Astrocyte (in vitro differentiated cells and primary cell): ENCODE results near the gene FANCE. TPM values are rescaled to one million over a fixed set of nuclear protein-coding genes. Genes with fewer than 3 reads are reported as not detected.

ENCODE experiments used
- DNase-seq: peaks from one replicate; pipeline ENCODE4 v3.0.0-alpha.2; 2010; ENCODE audit warnings: low read depth
- FAIRE-seq: peaks from 2 replicates; lab custom pipeline; 2011; peaks lifted over from hg19 to GRCh38; lab: Jason Lieb, UNC
- H2AFZ ChIP-seq: 2 replicates; pipeline ENCODE4 v1.6.0; 2012; ENCODE audit warnings: low read depth, low read length, inconsistent platforms
- H3K27ac ChIP-seq: 2 replicates; pipeline ENCODE4 v1.5.1; 2011; ENCODE audit warnings: low read depth, low read length, inconsistent platforms
- H3K27me3 ChIP-seq: 2 replicates; pipeline ENCODE4 v1.6.0; 2011; ENCODE audit warnings: low read length, inconsistent platforms; ENCODE audit not compliant: insufficient read depth
- H3K36me3 ChIP-seq: 2 replicates; pipeline ENCODE4 v1.5.1; 2011; ENCODE audit warnings: low read length, inconsistent platforms; ENCODE audit not compliant: insufficient read depth
- H3K4me1 ChIP-seq: 2 replicates; pipeline ENCODE4 v1.5.1; 2011; ENCODE audit warnings: low read length, inconsistent platforms; ENCODE audit not compliant: insufficient read depth
- H3K4me2 ChIP-seq: 2 replicates; pipeline ENCODE4 v1.6.0; 2012; ENCODE audit warnings: low read length, inconsistent platforms
- H3K4me3 ChIP-seq: 2 replicates; pipeline ENCODE4 v1.5.1; 2011; ENCODE audit warnings: low read depth, mild to moderate bottlenecking, low read length, inconsistent platforms; ENCODE audit not compliant: insufficient read depth
- H3K79me2 ChIP-seq: 2 replicates; pipeline ENCODE4 v1.6.0; 2012; ENCODE audit warnings: mild to moderate bottlenecking, low read length, inconsistent platforms; ENCODE audit not compliant: insufficient read depth
- H3K9ac ChIP-seq: 2 replicates; pipeline ENCODE4 v1.6.0; 2012; ENCODE audit warnings: mild to moderate bottlenecking, low read length, inconsistent platforms
- H3K9me3 ChIP-seq: 2 replicates; pipeline ENCODE4 v1.5.1; 2012; ENCODE audit warnings: low read depth, mild to moderate bottlenecking, low read length, inconsistent platforms; ENCODE audit not compliant: insufficient read depth
- H4K20me1 ChIP-seq: 2 replicates; pipeline ENCODE4 v1.6.0; 2012; ENCODE audit warnings: low read length, inconsistent platforms; ENCODE audit not compliant: insufficient read depth
- H3K27ac Mint-ChIP-seq: one replicate; pipeline ENCODE4 v1.8.0; 2021; ENCODE audit warnings: mild to moderate bottlenecking, mixed read lengths; ENCODE audit not compliant: unreplicated experiment
- H3K27me3 Mint-ChIP-seq: one replicate; pipeline ENCODE4 v1.8.0; 2021; ENCODE audit warnings: low read depth, mixed read lengths; ENCODE audit not compliant: unreplicated experiment
- H3K36me3 Mint-ChIP-seq: one replicate; pipeline ENCODE4 v1.8.0; 2021; ENCODE audit warnings: low read depth, mixed read lengths; ENCODE audit not compliant: unreplicated experiment
- H3K4me1 Mint-ChIP-seq: one replicate; pipeline ENCODE4 v1.8.0; 2021; ENCODE audit warnings: low read depth, mixed read lengths; ENCODE audit not compliant: unreplicated experiment
- H3K4me3 Mint-ChIP-seq: one replicate; pipeline ENCODE4 v1.8.0; 2021; ENCODE audit warnings: mild to moderate bottlenecking, moderate library complexity, mixed read lengths; ENCODE audit not compliant: unreplicated experiment
- H3K9me3 Mint-ChIP-seq: one replicate; pipeline ENCODE4 v1.8.0; 2021; ENCODE audit warnings: mild to moderate bottlenecking, mixed read lengths; ENCODE audit not compliant: unreplicated experiment
- EZH2 ChIP-seq: IDR thresholded peaks from 2 replicates; pipeline ENCODE4 v1.6.1; 2012; ENCODE audit warnings: mild to moderate bottlenecking, low read length, inconsistent platforms; ENCODE audit not compliant: insufficient read depth
- total RNA-seq: library from RNA; stranded (reverse); gene quantifications from 2 replicates; pipeline ENCODE4 v1.2.1, GENCODE V29; 2021
- TF ChIP-seq, protein P1 (sequence below): IDR thresholded peaks from 2 replicates; pipeline ENCODE4 v1.5.1; 2011; ENCODE audit warnings: low read depth, mild to moderate bottlenecking, inconsistent platforms, low read length, moderate library complexity; ENCODE audit not compliant: insufficient read depth

FANCE gene
- total RNA-seq, 1 donor from 2014 or later = 2.9 TPM

DNA sequence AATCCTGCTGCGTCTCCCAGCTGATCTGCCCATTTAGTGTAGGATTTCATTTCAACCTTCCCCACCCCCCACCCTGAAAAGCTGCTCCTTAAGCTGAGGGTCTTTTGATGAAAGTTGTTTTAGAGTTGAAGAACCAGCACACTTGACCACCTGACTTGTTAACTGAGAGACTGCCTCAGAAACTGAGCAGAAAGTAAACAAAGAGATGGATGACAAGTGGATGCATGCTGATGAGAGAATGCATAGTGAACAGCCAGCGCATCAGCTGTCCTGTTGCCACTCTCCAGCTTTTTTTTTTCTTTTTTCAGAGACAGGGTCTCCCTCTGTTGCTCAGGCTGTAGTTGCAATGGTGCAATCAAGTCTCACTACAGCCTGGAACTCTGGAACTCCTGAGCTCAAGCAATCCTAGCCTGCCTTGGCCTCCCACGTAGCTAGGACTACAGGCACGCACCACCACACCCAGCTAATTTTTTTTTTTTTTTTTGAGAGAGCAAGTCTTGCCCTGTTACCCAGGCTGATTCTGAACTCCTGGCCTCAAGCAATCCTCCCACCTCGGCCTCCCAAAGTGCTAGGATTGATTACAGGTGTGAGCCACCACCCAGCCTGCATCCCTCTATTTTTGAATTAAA is 25.5 kb downstream of the FANCE start:
- Mint-ChIP-seq H3K9me3 (no peaks in the 10 kb centered on the region), H3K27me3 (no peaks in the 10 kb centered on the region), H3K36me3 (peaks cover 15% of the 10 kb centered on the region), H3K27ac (no peak overlapping the region), H3K4me1 (no peaks in the 10 kb centered on the region), H3K4me3 (no peak overlapping the region)
- peaks cover 13% of the 10 kb centered on the region for H3K79me2 ChIP-seq
- no peak overlapping the region for H3K4me3 ChIP-seq
- no peak overlapping the region for H3K9ac ChIP-seq
- no peak overlapping the region for H3K27ac ChIP-seq
- DNase-seq = no peak
- H3K4me2 ChIP-seq = no peak overlapping the region
- H4K20me1 ChIP-seq = peaks cover 78% of the 10 kb centered on the region
- no peaks in the 10 kb centered on the region for H3K27me3 ChIP-seq
- peaks cover 14% of the 10 kb centered on the region for H3K36me3 ChIP-seq
- no peaks in the 10 kb centered on the region for H3K4me1 ChIP-seq
- no peaks in the 10 kb centered on the region for H3K9me3 ChIP-seq
- TF ChIP-seq, protein P1, sequence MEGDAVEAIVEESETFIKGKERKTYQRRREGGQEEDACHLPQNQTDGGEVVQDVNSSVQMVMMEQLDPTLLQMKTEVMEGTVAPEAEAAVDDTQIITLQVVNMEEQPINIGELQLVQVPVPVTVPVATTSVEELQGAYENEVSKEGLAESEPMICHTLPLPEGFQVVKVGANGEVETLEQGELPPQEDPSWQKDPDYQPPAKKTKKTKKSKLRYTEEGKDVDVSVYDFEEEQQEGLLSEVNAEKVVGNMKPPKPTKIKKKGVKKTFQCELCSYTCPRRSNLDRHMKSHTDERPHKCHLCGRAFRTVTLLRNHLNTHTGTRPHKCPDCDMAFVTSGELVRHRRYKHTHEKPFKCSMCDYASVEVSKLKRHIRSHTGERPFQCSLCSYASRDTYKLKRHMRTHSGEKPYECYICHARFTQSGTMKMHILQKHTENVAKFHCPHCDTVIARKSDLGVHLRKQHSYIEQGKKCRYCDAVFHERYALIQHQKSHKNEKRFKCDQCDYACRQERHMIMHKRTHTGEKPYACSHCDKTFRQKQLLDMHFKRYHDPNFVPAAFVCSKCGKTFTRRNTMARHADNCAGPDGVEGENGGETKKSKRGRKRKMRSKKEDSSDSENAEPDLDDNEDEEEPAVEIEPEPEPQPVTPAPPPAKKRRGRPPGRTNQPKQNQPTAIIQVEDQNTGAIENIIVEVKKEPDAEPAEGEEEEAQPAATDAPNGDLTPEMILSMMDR = no peak
- TF ChIP-seq EZH2 = no peak
- FAIRE-seq = no peak
- no peak overlapping the region for H2AFZ ChIP-seq

DNA sequence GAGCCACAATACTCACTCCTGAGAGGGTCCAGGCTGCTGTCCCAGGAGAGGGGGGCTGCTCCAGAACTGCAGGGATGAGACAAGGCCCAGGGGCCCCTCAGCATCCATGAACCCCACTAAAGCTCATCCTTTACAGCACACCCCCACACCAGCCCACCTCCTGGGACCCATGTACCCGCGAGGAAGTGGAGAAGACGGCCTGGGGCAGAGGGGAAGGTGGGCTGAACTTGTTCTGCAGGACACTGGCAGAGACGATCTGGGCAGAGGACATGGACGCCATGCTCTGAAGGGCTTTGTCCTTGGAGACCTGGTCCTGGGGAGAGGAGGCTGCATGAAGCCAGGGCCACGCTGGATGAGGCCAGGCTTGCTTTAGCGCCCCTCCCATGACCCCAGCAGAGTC is 26.1 kb downstream of the FANCE start:
- no peak overlapping the region for H3K4me3 ChIP-seq
- Mint-ChIP-seq H3K27ac (peak overlapping the region; percentile 26), H3K9me3 (no peaks in the 10 kb centered on the region), H3K27me3 (no peaks in the 10 kb centered on the region), H3K4me3 (no peak overlapping the region), H3K36me3 (peaks cover 19% of the 10 kb centered on the region), H3K4me1 (no peaks in the 10 kb centered on the region)
- H4K20me1 ChIP-seq = peaks cover 79% of the 10 kb centered on the region
- no peak overlapping the region for H3K27ac ChIP-seq
- DNase-seq (no peak), FAIRE-seq (no peak)
- TF ChIP-seq, protein P1 = no peak
- TF ChIP-seq EZH2 = no peak
- no peaks in the 10 kb centered on the region for H3K27me3 ChIP-seq
- no peak overlapping the region for H3K9ac ChIP-seq
- no peaks in the 10 kb centered on the region for H3K9me3 ChIP-seq
- H3K36me3 ChIP-seq = peaks cover 12% of the 10 kb centered on the region
- H2AFZ ChIP-seq = no peak overlapping the region
- H3K4me1 ChIP-seq = no peaks in the 10 kb centered on the region
- no peak overlapping the region for H3K4me2 ChIP-seq
- H3K79me2 ChIP-seq = peaks cover 13% of the 10 kb centered on the region

DNA sequence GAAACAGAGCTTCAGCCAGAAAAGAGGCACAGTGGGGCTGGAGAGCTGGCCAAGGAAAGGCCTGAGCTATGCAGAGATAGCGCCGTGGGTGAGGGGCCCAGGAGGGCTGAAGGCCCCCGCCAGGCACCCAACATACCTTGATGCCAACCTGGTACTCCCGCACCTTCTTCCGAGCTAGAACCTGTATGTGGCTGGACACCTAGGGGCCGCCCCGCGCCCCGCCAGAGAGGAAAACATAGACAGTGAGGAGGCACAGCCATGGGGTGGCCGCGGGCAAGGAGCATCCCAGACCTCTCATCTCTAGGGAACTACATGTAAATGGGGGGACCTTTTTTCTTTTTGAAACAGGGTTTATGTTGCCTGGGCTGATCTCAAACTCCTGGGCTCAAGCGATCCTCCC is 28.0 kb downstream of the FANCE start:
- Histone ChIP-seq H3K79me2 (peaks cover 31% of the 10 kb centered on the region), H3K9me3 (no peaks in the 10 kb centered on the region), H3K36me3 (peaks cover 10% of the 10 kb centered on the region), H2AFZ (no peak overlapping the region), H4K20me1 (peaks cover 78% of the 10 kb centered on the region), H3K27ac (no peak overlapping the region), H3K27me3 (no peaks in the 10 kb centered on the region), H3K4me2 (no peak overlapping the region), H3K4me3 (no peak overlapping the region), H3K4me1 (peaks cover 8% of the 10 kb centered on the region), H3K9ac (no peak overlapping the region)
- no peaks in the 10 kb centered on the region for H3K9me3 Mint-ChIP-seq
- DNase-seq (no peak), FAIRE-seq (no peak)
- no peaks in the 10 kb centered on the region for H3K27me3 Mint-ChIP-seq
- no peak overlapping the region for H3K27ac Mint-ChIP-seq
- TF ChIP-seq, protein P1 = no peak
- TF ChIP-seq EZH2 = no peak
- H3K4me3 Mint-ChIP-seq = no peak overlapping the region
- H3K4me1 Mint-ChIP-seq = peaks cover 11% of the 10 kb centered on the region
- peaks cover 19% of the 10 kb centered on the region for H3K36me3 Mint-ChIP-seq
